Measurements from ENCODE around the gene MBTD1.

- TF ChIP-seq EZH2 (IDR thresholded peaks at IDR 0.05; ENCODE audit: insufficient read depth, poor library complexity, severe bottlenecking) = no peak
- TF ChIP-seq EZH2phosphoT487 (IDR thresholded peaks at IDR 0.05; ENCODE audit: insufficient read depth, low read depth) = no peak
Observed at GRCh38 chr17:51144266-51145022, 115.4 kb downstream of the MBTD1 start.
